NCI-H510A (cell line): Measurements from ENCODE around the gene FRYL.
"Not testable (repeated sequence)": the region's sequence is repeated elsewhere in the genome, so short reads cannot be mapped to it uniquely, and the experiment has no call there.

ENCODE experiments used
- DNase-seq: peaks from one replicate; lab custom pipeline; 2025; lab: John Stamatoyannopoulos, UW

FRYL gene

GRCh38 chr4:48698029-48698971 lies 81.8 kb downstream of the FRYL start:
- DNase-seq: no peak

- DNase-seq: not testable (repeated sequence)
These were observed 82.6 kb downstream of the FRYL start for GRCh38 chr4:48697516-48697915.

DNA sequence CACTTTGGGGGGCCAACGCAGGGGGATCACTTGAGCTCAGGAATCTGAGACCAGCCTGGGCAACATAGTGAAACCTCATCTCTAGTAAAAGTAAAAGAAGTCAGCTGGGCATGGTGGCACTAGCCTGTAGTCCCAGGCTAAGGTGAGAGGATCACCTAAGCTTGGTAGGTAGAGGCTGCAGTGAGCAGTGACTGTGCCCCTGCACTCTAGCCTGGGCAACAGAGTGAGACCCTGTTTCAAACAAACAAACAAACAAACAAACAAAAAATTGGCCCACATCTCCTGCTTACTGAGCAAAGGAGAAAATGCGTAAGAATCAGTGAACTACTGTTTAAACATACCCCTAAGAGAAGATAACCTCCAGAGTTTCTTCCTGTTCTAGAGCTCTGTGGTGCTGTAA lies 85.3 kb downstream of the FRYL start:
- no peak for DNase-seq

DNA sequence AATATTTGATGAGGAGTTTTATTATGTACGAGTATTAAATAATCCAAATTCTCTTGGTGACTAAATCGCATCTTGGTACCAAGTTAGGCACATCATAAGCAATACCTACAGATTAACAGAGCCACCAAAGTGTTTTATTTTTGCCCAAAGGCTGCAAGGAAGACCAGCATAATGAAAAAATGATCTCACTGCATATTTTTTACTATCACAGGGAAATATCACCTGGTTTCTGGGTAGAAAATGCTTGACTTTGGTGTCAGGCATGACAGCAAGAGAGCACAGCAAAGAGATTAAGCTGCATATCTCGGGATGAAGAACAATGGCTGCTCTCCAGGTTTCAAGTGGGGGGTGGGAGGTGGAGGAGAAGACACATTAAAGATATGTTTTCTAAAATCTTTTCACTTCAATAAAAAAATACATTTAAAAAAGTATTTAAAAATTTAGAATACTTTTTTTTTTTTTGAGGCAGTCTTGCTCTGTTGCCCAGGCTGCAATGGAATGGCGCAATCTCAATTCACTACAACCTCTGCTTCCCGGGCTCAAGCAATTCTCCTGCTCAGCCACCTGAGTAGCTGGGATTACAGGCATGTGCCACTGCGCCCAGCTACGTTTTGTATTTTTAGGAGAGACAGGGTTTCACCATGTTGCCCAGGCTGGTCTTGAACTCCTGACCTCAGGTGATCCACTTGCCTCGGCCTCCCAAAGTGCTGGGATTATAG lies 86.1 kb downstream of the FRYL start:
- DNase-seq: no peak

- no peak for DNase-seq
These were observed 87.2 kb downstream of the FRYL start for GRCh38 chr4:48692897-48693296.

- DNase-seq: no peak
These were observed 88.0 kb downstream of the FRYL start for GRCh38 chr4:48692044-48692443.

DNA sequence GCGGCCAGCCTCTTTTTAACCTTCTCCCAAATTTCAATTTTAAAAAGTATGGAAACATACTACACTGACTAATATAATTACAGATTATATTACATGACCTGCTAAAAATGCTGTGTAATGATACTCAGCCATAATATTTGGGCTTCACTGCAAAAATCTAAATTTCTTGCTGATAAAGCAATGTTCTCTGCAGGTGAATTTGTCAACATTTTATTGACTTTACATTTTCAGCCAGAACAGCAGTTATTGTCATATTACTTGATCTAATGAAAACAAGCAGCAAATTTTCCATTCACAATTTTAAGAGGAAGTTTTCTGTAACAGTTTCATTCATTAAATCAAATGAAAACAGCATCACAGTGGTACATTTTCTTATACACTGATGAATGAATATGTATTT lies 91.1 kb downstream of the FRYL start:
- DNase-seq: no peak

GRCh38 chr4:48687313-48688051 lies 92.6 kb downstream of the FRYL start:
- no peak for DNase-seq

GRCh38 chr4:48686369-48686768 lies 93.7 kb downstream of the FRYL start:
- no peak for DNase-seq

DNA sequence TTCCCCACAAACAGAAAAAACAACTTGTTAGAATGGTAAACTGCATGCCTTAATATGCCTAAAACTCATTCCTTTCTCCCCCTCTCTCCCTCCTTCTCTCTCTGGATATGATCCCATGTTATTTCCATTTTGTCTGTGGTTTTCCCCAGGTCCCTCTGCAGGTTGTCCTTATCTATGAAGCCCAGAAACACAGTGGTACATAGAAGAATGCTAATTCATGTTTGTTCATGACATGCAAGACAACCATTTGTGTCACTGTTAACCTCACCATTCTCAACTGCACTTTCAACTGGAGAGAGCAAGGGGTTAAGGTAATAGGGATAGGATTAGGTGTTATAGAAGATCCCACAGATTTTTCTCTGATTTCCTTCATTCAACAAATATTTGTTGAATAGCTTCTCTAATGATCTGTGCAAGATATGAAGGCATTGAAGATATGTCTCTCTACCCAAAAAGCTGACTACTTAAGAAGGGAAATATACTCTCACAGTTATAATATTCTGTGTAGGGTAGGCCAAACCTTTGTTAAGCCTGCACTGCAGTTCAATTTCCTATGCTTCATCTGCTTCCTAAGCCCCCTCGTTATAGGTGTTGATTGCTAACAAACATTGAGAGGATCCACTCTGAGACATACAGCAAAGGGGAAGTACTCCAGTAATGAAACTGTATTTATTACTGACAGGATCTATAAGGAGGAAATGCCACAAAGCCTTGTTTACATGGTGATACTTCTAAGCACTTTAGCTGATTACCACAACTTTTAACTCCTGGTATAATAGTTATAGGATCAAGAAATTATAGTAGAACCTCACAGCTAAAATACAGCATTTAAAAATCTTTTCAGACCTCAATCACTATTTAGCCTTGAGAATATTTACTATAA lies 96.1 kb downstream of the FRYL start:
- no peak for DNase-seq

GRCh38 chr4:48682870-48683269 lies 97.2 kb downstream of the FRYL start:
- not testable (repeated sequence) for DNase-seq

- DNase-seq: no peak
These were observed 98.2 kb downstream of the FRYL start for GRCh38 chr4:48681856-48682255.

DNA sequence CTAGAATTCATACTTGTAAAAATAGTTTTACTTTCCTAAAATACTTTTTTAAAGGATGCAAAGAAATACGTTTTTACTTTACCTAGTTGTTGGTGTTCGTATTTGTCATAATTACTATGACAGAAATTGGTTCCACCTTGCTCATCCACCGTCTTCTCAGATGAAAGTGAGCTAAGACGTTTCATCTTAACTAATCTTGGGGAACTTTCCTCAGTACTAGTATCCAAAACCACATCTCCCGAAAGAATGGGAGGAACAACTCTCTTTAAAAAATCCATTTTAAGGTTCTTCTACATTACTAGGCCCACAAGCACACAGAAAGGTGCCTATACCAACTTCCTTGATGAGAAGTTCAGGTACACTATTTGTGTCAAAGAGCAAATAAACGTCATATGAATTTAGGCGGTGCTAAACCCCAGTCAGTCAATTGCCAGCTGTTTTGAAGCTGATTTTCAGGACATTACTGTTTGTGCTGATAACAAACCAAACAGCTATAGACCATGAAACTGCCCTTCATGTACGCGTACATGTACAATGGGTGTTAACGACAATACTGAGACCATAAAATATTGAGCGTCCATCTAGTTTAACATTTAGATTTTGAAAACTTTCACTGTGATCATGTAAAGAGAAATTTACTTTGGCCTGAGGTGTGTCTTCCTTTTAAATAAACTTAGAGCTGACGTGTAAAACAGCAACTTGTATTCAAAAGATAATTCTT lies 99.1 kb downstream of the FRYL start:
- DNase-seq: no peak

DNA sequence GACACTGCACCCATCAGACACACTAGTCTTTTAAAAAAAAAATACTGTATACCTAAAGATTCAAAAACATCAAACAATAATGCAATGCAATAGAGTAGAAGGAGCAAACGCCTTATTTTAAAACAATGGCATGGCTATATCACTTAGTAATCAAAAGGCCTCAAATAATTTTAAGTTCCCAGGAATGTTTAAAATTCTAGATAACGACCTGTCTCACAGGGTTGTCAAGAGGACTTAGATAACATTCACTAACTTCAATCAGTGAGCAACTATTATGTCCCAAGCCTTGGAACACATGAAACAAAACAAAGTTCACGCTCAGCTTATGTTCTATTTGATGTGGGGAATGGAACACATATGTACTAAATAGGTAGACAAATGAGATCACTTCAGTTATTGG lies 106.5 kb downstream of the FRYL start:
- no peak for DNase-seq

DNA sequence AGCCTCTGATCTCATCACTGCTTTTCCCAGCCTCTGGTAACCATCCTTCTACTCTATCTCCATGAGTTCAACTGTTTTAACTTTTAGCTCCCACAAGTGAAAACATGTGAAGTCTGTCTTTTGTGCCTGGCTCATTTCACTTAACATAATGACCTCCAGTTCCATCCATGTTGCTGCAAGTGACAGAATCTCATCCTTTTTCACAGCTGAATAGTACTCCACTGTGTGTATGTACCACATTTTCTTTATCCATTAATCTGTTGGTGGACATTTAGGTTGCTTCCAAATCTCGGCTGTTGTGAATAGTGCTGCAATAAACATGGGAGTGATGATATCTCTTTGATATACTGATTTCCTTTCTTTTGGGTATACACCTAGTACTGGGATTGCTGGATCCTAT lies 109.5 kb downstream of the FRYL start:
- DNase-seq: no peak

- no peak for DNase-seq
These were observed 111.0 kb downstream of the FRYL start for GRCh38 chr4:48669086-48669485.

- peak; percentile 2 for DNase-seq
These were observed 111.6 kb downstream of the FRYL start for GRCh38 chr4:48668254-48669017.

- no peak for DNase-seq
These were observed 112.9 kb downstream of the FRYL start for GRCh38 chr4:48667148-48667547.

- DNase-seq: no peak
These were observed 114.4 kb downstream of the FRYL start for GRCh38 chr4:48665555-48666186.

- DNase-seq: no peak
These were observed 115.1 kb downstream of the FRYL start for GRCh38 chr4:48664938-48665337.
